Chondrocyte (in vitro differentiated cells): ENCODE results near the gene C3. TPM values are rescaled to one million over a fixed set of nuclear protein-coding genes. Genes with fewer than 3 reads are reported as not detected.
A peak's percentile ranks its signal among the peaks of the same experiment; 100 is the strongest.

Experiments used
- DNase-seq: peaks from one replicate; pipeline ENCODE4 v3.0.0; 2021; ENCODE audit warnings: mixed read lengths, low spot score
- H3K27ac Mint-ChIP-seq: one replicate; pipeline ENCODE4 v1.8.0; 2021; ENCODE audit warnings: mild to moderate bottlenecking, moderate library complexity, mixed read lengths; ENCODE audit not compliant: unreplicated experiment
- H3K27me3 Mint-ChIP-seq: 2 replicates; pipeline ENCODE4 v1.8.0; 2021; ENCODE audit warnings: low read depth, mixed read lengths
- H3K36me3 Mint-ChIP-seq: 2 replicates; pipeline ENCODE4 v1.8.0; 2021; ENCODE audit warnings: low read depth, mixed read lengths
- H3K4me1 Mint-ChIP-seq: 2 replicates; pipeline ENCODE4 v1.8.0; 2021; ENCODE audit warnings: low read depth, mild to moderate bottlenecking, mixed read lengths
- H3K4me3 Mint-ChIP-seq: one replicate; pipeline ENCODE4 v1.8.0; 2021; ENCODE audit warnings: mild to moderate bottlenecking, moderate library complexity, mixed read lengths; ENCODE audit not compliant: unreplicated experiment
- H3K9me3 Mint-ChIP-seq: 2 replicates; pipeline ENCODE4 v1.8.0; 2021; ENCODE audit warnings: low read depth, mixed read lengths
- CTCF ChIP-seq: fragments of 200-600 bp; sonication (generic); IDR thresholded peaks from 2 replicates; pipeline ENCODE4 v1.5.0; 2021; ENCODE audit warnings: antibody characterized with exemption, mild to moderate bottlenecking, moderate library complexity
- total RNA-seq: library from RNA; stranded (reverse); gene quantifications from 3 replicates; pipeline ENCODE4 v1.2.1, GENCODE V29; 2021

The C3 gene
- total RNA-seq, 1 donor from 2014 or later, result 0.77 TPM

- H3K9me3 Mint-ChIP-seq, result no peaks in the 10 kb centered on the region
- H3K27ac Mint-ChIP-seq, result peak overlapping the region; percentile 99
- H3K36me3 Mint-ChIP-seq, result peaks cover 34% of the 10 kb centered on the region
Measured at GRCh38 chr19:6744381-6745301, 24.2 kb upstream of the C3 start.

GRCh38 chr19:6743714-6744380 lies 23.4 kb upstream of the C3 start:
- Mint-ChIP-seq H3K27ac (peak overlapping the region; percentile 99), H3K4me3 (peak overlapping the region; percentile 64), H3K9me3 (no peaks in the 10 kb centered on the region), H3K36me3 (peaks cover 31% of the 10 kb centered on the region), H3K27me3 (no peaks in the 10 kb centered on the region), H3K4me1 (peaks cover 60% of the 10 kb centered on the region)
- no peak for DNase-seq
- TF ChIP-seq CTCF, result no peak

More at GRCh38 chr19:6744381-6745301, 24.2 kb upstream of the C3 start:
- no peak for DNase-seq
- Mint-ChIP-seq H3K27me3 (no peaks in the 10 kb centered on the region), H3K4me3 (peak overlapping the region; percentile 64), H3K4me1 (peaks cover 57% of the 10 kb centered on the region)
- no peak for TF ChIP-seq CTCF

GRCh38 chr19:6743066-6743465 lies 22.6 kb upstream of the C3 start:
- Mint-ChIP-seq H3K27me3 (no peaks in the 10 kb centered on the region), H3K9me3 (no peaks in the 10 kb centered on the region), H3K4me3 (peak overlapping the region; percentile 42), H3K36me3 (peaks cover 25% of the 10 kb centered on the region), H3K27ac (peak overlapping the region; percentile 87), H3K4me1 (peaks cover 68% of the 10 kb centered on the region)
- TF ChIP-seq CTCF, result no peak
- DNase-seq, result no peak

- no peak for DNase-seq
Measured at GRCh38 chr19:6740589-6741343, 20.3 kb upstream of the C3 start.

More at GRCh38 chr19:6740589-6741343, 20.3 kb upstream of the C3 start:
- H3K27me3 Mint-ChIP-seq, result no peaks in the 10 kb centered on the region
- no peaks in the 10 kb centered on the region for H3K9me3 Mint-ChIP-seq
- peak; percentile 4 for TF ChIP-seq CTCF
- peak overlapping the region; percentile 74 for H3K27ac Mint-ChIP-seq
- peaks cover 16% of the 10 kb centered on the region for H3K36me3 Mint-ChIP-seq
- H3K4me1 Mint-ChIP-seq, result peaks cover 77% of the 10 kb centered on the region
- H3K4me3 Mint-ChIP-seq, result peak overlapping the region; percentile 85
